Measurements from ENCODE around the gene MRAP2.

MRAP2 gene

GRCh38 chr6:84052204-84052882, 18.8 kb downstream of the MRAP2 start:
- no peak for TF ChIP-seq CTCF (IDR thresholded peaks at IDR 0.05; ENCODE audit: extremely low read depth, missing control alignments)
- DNase-seq (ENCODE audit: low spot score) = no peak

GRCh38 chr6:84052883-84053241, 19.3 kb downstream of the MRAP2 start:
- no peak for DNase-seq (ENCODE audit: low spot score)

GRCh38 chr6:84055647-84056046, 22.1 kb downstream of the MRAP2 start:
- no peak for DNase-seq (ENCODE audit: low spot score)
- TF ChIP-seq CTCF (IDR thresholded peaks at IDR 0.05; ENCODE audit: extremely low read depth, missing control alignments) = no peak

More at GRCh38 chr6:84052883-84053241, 19.3 kb downstream of the MRAP2 start:
- TF ChIP-seq CTCF (IDR thresholded peaks at IDR 0.05; ENCODE audit: extremely low read depth, missing control alignments) = no peak

- TF ChIP-seq CTCF (IDR thresholded peaks at IDR 0.05; ENCODE audit: extremely low read depth, missing control alignments) = no peak
- DNase-seq (ENCODE audit: low spot score) = no peak
Measured at GRCh38 chr6:84057908-84058307, 24.3 kb downstream of the MRAP2 start.

- DNase-seq (ENCODE audit: low spot score) = no peak
- no peak for TF ChIP-seq CTCF (IDR thresholded peaks at IDR 0.05; ENCODE audit: extremely low read depth, missing control alignments)
Measured at GRCh38 chr6:84059082-84059481, 25.5 kb downstream of the MRAP2 start.

GRCh38 chr6:84061174-84061573, 27.6 kb downstream of the MRAP2 start:
- DNase-seq (ENCODE audit: low spot score) = no peak
- no peak for TF ChIP-seq CTCF (IDR thresholded peaks at IDR 0.05; ENCODE audit: extremely low read depth, missing control alignments)

- TF ChIP-seq CTCF (IDR thresholded peaks at IDR 0.05; ENCODE audit: extremely low read depth, missing control alignments) = no peak
Measured at GRCh38 chr6:84061613-84062398, 28.2 kb downstream of the MRAP2 start.

More at GRCh38 chr6:84061613-84062398, 28.2 kb downstream of the MRAP2 start:
- DNase-seq (ENCODE audit: low spot score) = no peak

Measured in GM20000 (cell line).